Astrocyte (in vitro differentiated cells and primary cell): Measurements from ENCODE around the gene MORC2. TPM values are rescaled to one million over a fixed set of nuclear protein-coding genes. Genes with fewer than 3 reads are reported as not detected.

Source experiments
- DNase-seq: peaks from one replicate; pipeline ENCODE4 v3.0.0-alpha.2; 2010; ENCODE audit warnings: low read depth
- FAIRE-seq: peaks from 2 replicates; lab custom pipeline; 2011; peaks lifted over from hg19 to GRCh38; lab: Jason Lieb, UNC
- H2AFZ ChIP-seq: 2 replicates; pipeline ENCODE4 v1.6.0; 2012; ENCODE audit warnings: low read depth, low read length, inconsistent platforms
- H3K27ac ChIP-seq: 2 replicates; pipeline ENCODE4 v1.5.1; 2011; ENCODE audit warnings: low read depth, low read length, inconsistent platforms
- H3K27me3 ChIP-seq: 2 replicates; pipeline ENCODE4 v1.6.0; 2011; ENCODE audit warnings: low read length, inconsistent platforms; ENCODE audit not compliant: insufficient read depth
- H3K36me3 ChIP-seq: 2 replicates; pipeline ENCODE4 v1.5.1; 2011; ENCODE audit warnings: low read length, inconsistent platforms; ENCODE audit not compliant: insufficient read depth
- H3K4me1 ChIP-seq: 2 replicates; pipeline ENCODE4 v1.5.1; 2011; ENCODE audit warnings: low read length, inconsistent platforms; ENCODE audit not compliant: insufficient read depth
- H3K4me2 ChIP-seq: 2 replicates; pipeline ENCODE4 v1.6.0; 2012; ENCODE audit warnings: low read length, inconsistent platforms
- H3K4me3 ChIP-seq: 2 replicates; pipeline ENCODE4 v1.5.1; 2011; ENCODE audit warnings: low read depth, mild to moderate bottlenecking, low read length, inconsistent platforms; ENCODE audit not compliant: insufficient read depth
- H3K79me2 ChIP-seq: 2 replicates; pipeline ENCODE4 v1.6.0; 2012; ENCODE audit warnings: mild to moderate bottlenecking, low read length, inconsistent platforms; ENCODE audit not compliant: insufficient read depth
- H3K9ac ChIP-seq: 2 replicates; pipeline ENCODE4 v1.6.0; 2012; ENCODE audit warnings: mild to moderate bottlenecking, low read length, inconsistent platforms
- H3K9me3 ChIP-seq: 2 replicates; pipeline ENCODE4 v1.5.1; 2012; ENCODE audit warnings: low read depth, mild to moderate bottlenecking, low read length, inconsistent platforms; ENCODE audit not compliant: insufficient read depth
- H4K20me1 ChIP-seq: 2 replicates; pipeline ENCODE4 v1.6.0; 2012; ENCODE audit warnings: low read length, inconsistent platforms; ENCODE audit not compliant: insufficient read depth
- H3K27ac Mint-ChIP-seq: one replicate; pipeline ENCODE4 v1.8.0; 2021; ENCODE audit warnings: mild to moderate bottlenecking, mixed read lengths; ENCODE audit not compliant: unreplicated experiment
- H3K27me3 Mint-ChIP-seq: one replicate; pipeline ENCODE4 v1.8.0; 2021; ENCODE audit warnings: low read depth, mixed read lengths; ENCODE audit not compliant: unreplicated experiment
- H3K36me3 Mint-ChIP-seq: one replicate; pipeline ENCODE4 v1.8.0; 2021; ENCODE audit warnings: low read depth, mixed read lengths; ENCODE audit not compliant: unreplicated experiment
- H3K4me1 Mint-ChIP-seq: one replicate; pipeline ENCODE4 v1.8.0; 2021; ENCODE audit warnings: low read depth, mixed read lengths; ENCODE audit not compliant: unreplicated experiment
- H3K4me3 Mint-ChIP-seq: one replicate; pipeline ENCODE4 v1.8.0; 2021; ENCODE audit warnings: mild to moderate bottlenecking, moderate library complexity, mixed read lengths; ENCODE audit not compliant: unreplicated experiment
- H3K9me3 Mint-ChIP-seq: one replicate; pipeline ENCODE4 v1.8.0; 2021; ENCODE audit warnings: mild to moderate bottlenecking, mixed read lengths; ENCODE audit not compliant: unreplicated experiment
- CTCF ChIP-seq: IDR thresholded peaks from 2 replicates; pipeline ENCODE4 v1.5.1; 2011; ENCODE audit warnings: low read depth, mild to moderate bottlenecking, inconsistent platforms, low read length, moderate library complexity; ENCODE audit not compliant: insufficient read depth
- EZH2 ChIP-seq: IDR thresholded peaks from 2 replicates; pipeline ENCODE4 v1.6.1; 2012; ENCODE audit warnings: mild to moderate bottlenecking, low read length, inconsistent platforms; ENCODE audit not compliant: insufficient read depth
- total RNA-seq: library from RNA; stranded (reverse); gene quantifications from 2 replicates; pipeline ENCODE4 v1.2.1, GENCODE V29; 2021

Gene MORC2
- total RNA-seq, 1 donor from 2014 or later: 45.9 TPM

- Histone ChIP-seq H3K27me3 (no peaks in the 10 kb centered on the region), H3K79me2 (no peaks in the 10 kb centered on the region), H4K20me1 (no peaks in the 10 kb centered on the region), H3K9ac (no peak overlapping the region), H3K36me3 (no peaks in the 10 kb centered on the region), H3K4me3 (no peak overlapping the region), H3K4me2 (no peak overlapping the region), H3K9me3 (no peaks in the 10 kb centered on the region), H3K4me1 (no peaks in the 10 kb centered on the region), H2AFZ (no peak overlapping the region), H3K27ac (no peak overlapping the region)
- no peak for TF ChIP-seq EZH2
- TF ChIP-seq CTCF: no peak
- FAIRE-seq (no peak), DNase-seq (no peak)
- Mint-ChIP-seq H3K36me3 (peaks cover 3% of the 10 kb centered on the region), H3K27ac (no peak overlapping the region), H3K27me3 (peaks cover 20% of the 10 kb centered on the region), H3K4me3 (no peak overlapping the region), H3K4me1 (peaks cover 2% of the 10 kb centered on the region), H3K9me3 (no peaks in the 10 kb centered on the region)
These were observed 84.2 kb downstream of the MORC2 start for GRCh38 chr22:30884211-30885000.

- H3K36me3 Mint-ChIP-seq: peaks cover 5% of the 10 kb centered on the region
- peaks cover 24% of the 10 kb centered on the region for H3K27me3 Mint-ChIP-seq
These were observed 84.9 kb downstream of the MORC2 start for GRCh38 chr22:30883586-30884145.

More at GRCh38 chr22:30883586-30884145, 84.9 kb downstream of the MORC2 start:
- Histone ChIP-seq H3K27ac (no peak overlapping the region), H3K4me2 (no peak overlapping the region), H3K36me3 (no peaks in the 10 kb centered on the region), H3K4me3 (no peak overlapping the region), H2AFZ (no peak overlapping the region), H3K27me3 (no peaks in the 10 kb centered on the region), H3K4me1 (no peaks in the 10 kb centered on the region), H3K9ac (no peak overlapping the region), H3K9me3 (no peaks in the 10 kb centered on the region), H4K20me1 (no peaks in the 10 kb centered on the region), H3K79me2 (no peaks in the 10 kb centered on the region)
- TF ChIP-seq CTCF: no peak
- no peak for TF ChIP-seq EZH2
- H3K9me3 Mint-ChIP-seq: peaks cover 2% of the 10 kb centered on the region
- peaks cover 2% of the 10 kb centered on the region for H3K4me1 Mint-ChIP-seq
- DNase-seq (no peak), FAIRE-seq (no peak)
- H3K4me3 Mint-ChIP-seq: no peak overlapping the region
- no peak overlapping the region for H3K27ac Mint-ChIP-seq
